ENCODE measurements around the gene POGLUT2.

POGLUT2 gene

GRCh38 chr13:102761071-102761470 is 37.7 kb downstream of the POGLUT2 start:
- no peak for DNase-seq

- DNase-seq, result no peak
Observed at GRCh38 chr13:102758842-102759241, 39.9 kb downstream of the POGLUT2 start.

GRCh38 chr13:102757006-102757405 is 41.8 kb downstream of the POGLUT2 start:
- DNase-seq, result no peak

GRCh38 chr13:102751886-102752285 is 46.9 kb downstream of the POGLUT2 start:
- no peak for DNase-seq

- DNase-seq, result no peak
Observed at GRCh38 chr13:102742506-102742905, 56.3 kb downstream of the POGLUT2 start.

GRCh38 chr13:102742101-102742500 is 56.7 kb downstream of the POGLUT2 start:
- DNase-seq, result no peak

Measured in amniotic stem cell (primary cell).